Activated CD4-positive, alpha-beta T cell treated with anti-CD3 and anti-CD28 coated beads, Interleukin-2, Interleukin-4, amounts not matched to agents 100 ng/mL and 50 ng/mL, durations not matched to agents 16 hours and 8 hours (primary cell): Measurements from ENCODE around the gene GK.
"Not testable (repeated sequence)": the region's sequence is repeated elsewhere in the genome, so short reads cannot be mapped to it uniquely, and the experiment has no call there.

Experiments
- DNase-seq: peaks from one replicate; pipeline ENCODE4 v3.0.0-alpha.2; 2020; ENCODE audit warnings: low spot score

The GK gene

GRCh38 chrX:30653415-30654131 lies at the start of gene GK:
Gene GK (plus strand): TSS chrX:30653423. CDS start chrX:30653538, 115 bp downstream.
- no peak for DNase-seq

GRCh38 chrX:30607155-30607554 lies 46.1 kb upstream of the GK start:
- no peak for DNase-seq

- no peak for DNase-seq
Observed at GRCh38 chrX:30610026-30610425, 43.2 kb upstream of the GK start.

GRCh38 chrX:30612250-30612655 lies 41.0 kb upstream of the GK start:
- DNase-seq = no peak

GRCh38 chrX:30613721-30614120 lies 39.5 kb upstream of the GK start:
- no peak for DNase-seq

- peak; percentile 55 for DNase-seq
Observed at GRCh38 chrX:30615229-30615628, 38.0 kb upstream of the GK start.

GRCh38 chrX:30618160-30618765 lies 35.0 kb upstream of the GK start:
- no peak for DNase-seq

GRCh38 chrX:30620125-30620524 lies 33.1 kb upstream of the GK start:
- DNase-seq = no peak

GRCh38 chrX:30620980-30621618 lies 32.1 kb upstream of the GK start:
- no peak for DNase-seq

- no peak for DNase-seq
Observed at GRCh38 chrX:30622361-30622760, 30.9 kb upstream of the GK start.

- no peak for DNase-seq
Observed at GRCh38 chrX:30626402-30626801, 26.8 kb upstream of the GK start.

GRCh38 chrX:30627818-30628652 lies 25.2 kb upstream of the GK start:
- DNase-seq = no peak

- not testable (repeated sequence) for DNase-seq
Observed at GRCh38 chrX:30634070-30634469, 19.2 kb upstream of the GK start.

- DNase-seq = no peak
Observed at GRCh38 chrX:30635630-30636029, 17.6 kb upstream of the GK start.

- DNase-seq = no peak
Observed at GRCh38 chrX:30637874-30638815, 15.1 kb upstream of the GK start.

GRCh38 chrX:30639702-30640101 lies 13.5 kb upstream of the GK start:
- not testable (repeated sequence) for DNase-seq

GRCh38 chrX:30642642-30643041 lies 10.6 kb upstream of the GK start:
- no peak for DNase-seq

- DNase-seq = peak; percentile 38
Observed at GRCh38 chrX:30643313-30643821, 9.9 kb upstream of the GK start.

GRCh38 chrX:30649859-30650258 lies 3.4 kb upstream of the GK start:
- DNase-seq = peak; percentile 58

- peak; percentile 93 for DNase-seq
Observed at GRCh38 chrX:30652527-30653414, 452 bp upstream of the GK start.
